Subcutaneous adipose tissue (tissue), 4 donors: ENCODE results near the gene KIRREL2. TPM values are rescaled to one million over a fixed set of nuclear protein-coding genes. Genes with fewer than 3 reads are reported as not detected.

Experiments
- total RNA-seq, 4 donors: library from RNA; depleted of rRNA; stranded (reverse); fragments of >200 nt; gene quantifications; one replicate each; pipeline ENCODE4 v1.1.0, GENCODE V29; 2016
- TF ChIP-seq, protein P1 (sequence below): fragments of 450-650 bp; IDR thresholded peaks from one replicate; pipeline ENCODE4 v1.5.1; 2016; ENCODE audit warnings: low read depth, mild to moderate bottlenecking, control low read depth, antibody characterized with exemption, moderate library complexity

The KIRREL2 gene
- total RNA-seq, 4 donors from 2014 or later, result not detected

DNA sequence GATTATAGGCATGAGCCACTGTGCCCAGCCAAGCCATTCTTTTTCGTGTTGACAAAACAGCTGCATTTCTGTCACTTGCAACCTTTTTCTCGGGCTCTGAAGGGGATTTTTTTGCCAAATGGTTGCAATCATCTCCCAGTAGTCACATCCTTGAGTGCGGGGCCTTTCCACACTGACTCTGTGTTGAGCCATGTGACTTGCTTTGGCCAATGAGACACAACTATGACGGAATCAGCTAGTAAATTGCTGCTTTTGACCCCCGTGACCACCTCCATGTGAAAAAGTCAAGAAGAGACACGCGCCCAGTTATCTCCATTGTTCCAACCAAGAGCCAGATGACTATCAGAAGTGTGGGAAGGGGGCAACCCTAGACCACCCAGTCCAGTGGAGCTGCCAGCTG, 22.7 kb upstream of the KIRREL2 start:
- TF ChIP-seq, protein P1, sequence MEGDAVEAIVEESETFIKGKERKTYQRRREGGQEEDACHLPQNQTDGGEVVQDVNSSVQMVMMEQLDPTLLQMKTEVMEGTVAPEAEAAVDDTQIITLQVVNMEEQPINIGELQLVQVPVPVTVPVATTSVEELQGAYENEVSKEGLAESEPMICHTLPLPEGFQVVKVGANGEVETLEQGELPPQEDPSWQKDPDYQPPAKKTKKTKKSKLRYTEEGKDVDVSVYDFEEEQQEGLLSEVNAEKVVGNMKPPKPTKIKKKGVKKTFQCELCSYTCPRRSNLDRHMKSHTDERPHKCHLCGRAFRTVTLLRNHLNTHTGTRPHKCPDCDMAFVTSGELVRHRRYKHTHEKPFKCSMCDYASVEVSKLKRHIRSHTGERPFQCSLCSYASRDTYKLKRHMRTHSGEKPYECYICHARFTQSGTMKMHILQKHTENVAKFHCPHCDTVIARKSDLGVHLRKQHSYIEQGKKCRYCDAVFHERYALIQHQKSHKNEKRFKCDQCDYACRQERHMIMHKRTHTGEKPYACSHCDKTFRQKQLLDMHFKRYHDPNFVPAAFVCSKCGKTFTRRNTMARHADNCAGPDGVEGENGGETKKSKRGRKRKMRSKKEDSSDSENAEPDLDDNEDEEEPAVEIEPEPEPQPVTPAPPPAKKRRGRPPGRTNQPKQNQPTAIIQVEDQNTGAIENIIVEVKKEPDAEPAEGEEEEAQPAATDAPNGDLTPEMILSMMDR, result no peak

GRCh38 chr19:35841961-35842595, 14.6 kb upstream of the KIRREL2 start:
- TF ChIP-seq, protein P1, result no peak

DNA sequence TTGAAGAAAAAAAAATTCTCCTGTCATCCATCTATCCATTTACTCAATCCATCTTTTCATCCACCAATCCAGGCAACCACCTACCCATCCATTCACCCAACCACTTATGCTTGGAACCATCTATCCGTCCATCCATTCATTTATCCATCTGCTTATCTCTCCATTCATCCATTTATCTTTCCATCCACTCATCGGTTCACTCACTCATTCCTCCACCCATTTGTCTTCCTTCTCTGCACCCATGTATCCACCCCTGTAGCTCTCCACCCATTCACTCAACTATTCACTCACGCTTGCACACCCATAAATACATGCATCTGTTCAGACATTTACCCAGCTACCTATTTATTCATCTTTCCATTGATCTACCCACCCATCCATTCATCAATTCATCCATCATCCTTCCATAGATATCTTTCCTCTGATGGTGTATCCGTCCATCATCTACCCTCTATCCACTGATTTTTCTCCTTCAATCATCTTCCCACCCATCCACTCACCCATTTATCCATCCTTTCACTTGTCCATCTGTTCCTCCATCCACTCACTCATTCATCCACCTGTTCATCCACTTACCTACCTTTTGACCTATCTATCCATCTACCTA, 13.9 kb upstream of the KIRREL2 start:
- TF ChIP-seq, protein P1, result no peak

DNA sequence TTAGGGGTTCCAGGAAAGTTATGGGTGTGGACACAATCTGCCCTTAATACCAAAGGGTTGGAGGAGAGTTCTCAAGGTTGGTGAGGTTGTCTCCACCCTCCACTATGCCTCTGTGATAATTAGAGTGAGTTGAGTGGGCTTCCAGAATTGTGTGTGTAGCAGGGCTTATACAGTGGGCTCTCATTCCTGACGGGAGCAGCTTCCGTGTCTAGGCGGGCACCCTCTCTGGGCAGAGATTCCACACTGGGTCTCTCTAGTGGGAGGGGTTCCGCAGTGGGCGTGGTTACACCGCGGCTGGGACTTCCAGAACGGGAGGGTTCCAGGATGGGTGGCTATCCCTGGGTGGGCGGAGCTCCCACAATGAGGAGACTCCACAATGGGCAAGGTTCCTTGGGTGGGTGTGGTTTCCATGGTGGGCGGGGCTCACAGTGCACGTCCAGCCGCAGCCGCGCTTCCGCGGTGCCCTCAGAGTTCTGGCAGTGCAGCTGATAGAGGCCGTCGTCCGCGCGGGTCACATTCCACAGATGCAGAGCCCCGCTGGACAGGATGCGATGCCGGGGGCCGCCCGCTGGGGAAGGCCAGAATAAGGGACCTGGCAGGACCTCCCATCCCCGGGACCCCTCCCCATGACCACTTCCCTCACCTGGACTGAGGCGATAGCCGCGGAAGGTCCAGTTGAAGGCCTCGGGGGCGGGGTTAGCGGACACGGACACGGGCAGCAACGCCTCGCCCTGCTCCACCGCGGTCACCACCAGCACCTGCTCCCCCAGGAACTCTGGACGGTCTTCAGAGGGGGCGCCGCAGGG, 12.8 kb upstream of the KIRREL2 start:
- TF ChIP-seq, protein P1, result no peak

GRCh38 chr19:35844482-35845214, 12.1 kb upstream of the KIRREL2 start:
- TF ChIP-seq, protein P1, result no peak

DNA sequence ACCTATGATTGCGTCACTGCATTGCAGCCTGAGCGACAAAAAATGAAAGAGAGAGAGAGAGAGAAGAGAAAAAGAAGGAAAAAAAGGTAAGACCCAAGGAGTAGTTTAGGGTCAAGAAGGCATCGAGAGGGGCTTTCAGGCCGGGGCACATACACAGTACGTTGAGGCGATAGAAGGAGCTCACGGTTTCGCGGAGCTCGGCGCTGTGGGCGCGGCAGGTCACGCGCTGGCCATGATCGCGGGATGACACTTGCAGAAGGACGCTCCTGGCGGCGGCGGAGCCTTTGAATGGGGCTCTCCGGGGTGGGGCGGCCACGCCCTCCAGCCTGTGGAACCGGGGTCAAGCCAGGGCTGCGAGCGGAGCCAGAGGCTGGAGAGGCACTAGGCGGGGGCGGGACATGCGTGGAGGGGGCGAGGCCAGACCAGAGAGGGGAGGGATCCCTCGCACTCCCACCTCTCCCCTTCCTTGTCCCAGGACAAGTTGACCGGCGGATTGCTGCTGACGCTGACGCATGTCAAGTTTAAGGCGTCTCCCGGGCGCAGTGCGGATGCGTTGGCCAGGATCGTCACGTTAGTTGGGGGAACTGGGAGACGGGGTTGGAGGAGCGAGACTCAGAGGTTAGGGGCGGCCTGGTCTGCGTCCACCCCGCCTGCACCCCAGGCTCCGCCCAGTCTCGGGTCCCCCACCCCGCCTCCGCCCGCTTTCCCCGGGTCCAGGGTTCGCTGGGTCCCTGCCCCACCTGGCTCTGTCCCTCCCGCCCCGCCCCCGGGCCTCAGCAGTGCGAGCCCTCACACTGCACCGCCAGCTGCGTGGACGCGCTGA, 11.3 kb upstream of the KIRREL2 start:
- TF ChIP-seq, protein P1, result no peak
